ENCODE data around the gene DBF4B.

Gene DBF4B

GRCh38 chr17:44772308-44773045 is 64.0 kb downstream of the DBF4B start:
- H3K9me3 ChIP-seq: no peaks in the 10 kb centered on the region
- DNase-seq (ENCODE audit: low spot score in 2 of 2): no peak
- peaks cover 7% of the 10 kb centered on the region for H3K4me1 ChIP-seq
- no peak overlapping the region for H3K4me3 ChIP-seq
- H3K27me3 ChIP-seq (ENCODE audit: low read depth): no peaks in the 10 kb centered on the region
- in situ Hi-C loops (cut with MboI; ENCODE audit: low sequenced_read_pairs): no loop called here
- no peaks in the 10 kb centered on the region; the same call in 1 of the 2 replicates for H3K36me3 ChIP-seq (replicated peaks)

GRCh38 chr17:44773140-44773539 is 64.7 kb downstream of the DBF4B start:
- Histone ChIP-seq H3K9me3 (no peaks in the 10 kb centered on the region), H3K36me3 (replicated peaks) (no peaks in the 10 kb centered on the region; the same call in 1 of the 2 replicates), H3K27me3 (ENCODE audit: low read depth) (no peaks in the 10 kb centered on the region), H3K4me3 (no peak overlapping the region), H3K4me1 (peaks cover 7% of the 10 kb centered on the region)
- no peak for DNase-seq (ENCODE audit: low spot score in 2 of 2)
- in situ Hi-C loops (cut with MboI; ENCODE audit: low sequenced_read_pairs): no loop called here

- Histone ChIP-seq H3K27me3 (ENCODE audit: low read depth) (no peaks in the 10 kb centered on the region), H3K4me3 (peak overlapping the region; percentile 46), H3K9me3 (no peaks in the 10 kb centered on the region), H3K4me1 (peaks cover 7% of the 10 kb centered on the region), H3K36me3 (replicated peaks) (no peaks in the 10 kb centered on the region; the same call in 1 of the 2 replicates)
- peak; percentile 79 to 97 for DNase-seq (ENCODE audit: low spot score in 2 of 2)
- in situ Hi-C loops (cut with MboI; ENCODE audit: low sequenced_read_pairs): loop anchor here (5.0 kb wide), 1 partner anchor 93 kb away; no protein-coding TSS in a partner anchor
Measured at GRCh38 chr17:44774271-44775135, 66.0 kb downstream of the DBF4B start.

- no peaks in the 10 kb centered on the region for H3K27me3 ChIP-seq (ENCODE audit: low read depth)
Measured at GRCh38 chr17:44775136-44775837, 66.8 kb downstream of the DBF4B start.

GRCh38 chr17:44775838-44776621 is 67.6 kb downstream of the DBF4B start:
- Histone ChIP-seq H3K4me1 (peaks cover 7% of the 10 kb centered on the region), H3K27me3 (ENCODE audit: low read depth) (no peaks in the 10 kb centered on the region), H3K4me3 (peak overlapping the region; percentile 46), H3K36me3 (replicated peaks) (no peaks in the 10 kb centered on the region; the same call in 1 of the 2 replicates), H3K9me3 (no peaks in the 10 kb centered on the region)
- no peak for DNase-seq (ENCODE audit: low spot score in 2 of 2)
- in situ Hi-C loops (cut with MboI; ENCODE audit: low sequenced_read_pairs): loop anchor here (5.0 kb wide), 1 partner anchor 91 kb away; no protein-coding TSS in a partner anchor

More at GRCh38 chr17:44775136-44775837, 66.8 kb downstream of the DBF4B start:
- Histone ChIP-seq H3K36me3 (replicated peaks) (no peaks in the 10 kb centered on the region; the same call in 1 of the 2 replicates), H3K4me3 (peak overlapping the region; percentile 46), H3K9me3 (no peaks in the 10 kb centered on the region), H3K4me1 (peaks cover 7% of the 10 kb centered on the region)
- in situ Hi-C loops (cut with MboI; ENCODE audit: low sequenced_read_pairs): loop anchor here (5.0 kb wide), 1 partner anchor 92 kb away; no protein-coding TSS in a partner anchor
- peak; percentile 99 to 100 for DNase-seq (ENCODE audit: low spot score in 2 of 2)

- in situ Hi-C loops (cut with MboI; ENCODE audit: low sequenced_read_pairs): loop anchor here (5.0 kb wide), 1 partner anchor 90 kb away; no protein-coding TSS in a partner anchor
- Histone ChIP-seq H3K4me1 (peaks cover 7% of the 10 kb centered on the region), H3K27me3 (ENCODE audit: low read depth) (no peaks in the 10 kb centered on the region), H3K9me3 (no peaks in the 10 kb centered on the region), H3K4me3 (no peak overlapping the region), H3K36me3 (replicated peaks) (no peaks in the 10 kb centered on the region; the same call in 1 of the 2 replicates)
- DNase-seq (ENCODE audit: low spot score in 2 of 2): no peak
Measured at GRCh38 chr17:44776628-44777393, 68.3 kb downstream of the DBF4B start.

GRCh38 chr17:44777394-44778348 is 69.2 kb downstream of the DBF4B start:
- no peak overlapping the region for H3K4me3 ChIP-seq
- H3K27me3 ChIP-seq (ENCODE audit: low read depth): no peaks in the 10 kb centered on the region
- peaks cover 7% of the 10 kb centered on the region for H3K4me1 ChIP-seq
- DNase-seq (ENCODE audit: low spot score in 2 of 2): no peak
- H3K36me3 ChIP-seq (replicated peaks): no peaks in the 10 kb centered on the region; the same call in 1 of the 2 replicates
- in situ Hi-C loops (cut with MboI; ENCODE audit: low sequenced_read_pairs): loop anchor here (5.0 kb wide), 1 partner anchor 90 kb away; no protein-coding TSS in a partner anchor
- no peaks in the 10 kb centered on the region for H3K9me3 ChIP-seq

- H3K4me3 ChIP-seq: no peak overlapping the region; the same call in 1 of the 2 replicates
- H3K27me3 ChIP-seq (ENCODE audit: low read depth): no peaks in the 10 kb centered on the region
- H3K9me3 ChIP-seq: no peaks in the 10 kb centered on the region
- peaks cover 7% of the 10 kb centered on the region for H3K4me1 ChIP-seq
- in situ Hi-C loops (cut with MboI; ENCODE audit: low sequenced_read_pairs): loop anchor here (5.0 kb wide), 1 partner anchor 89 kb away; no protein-coding TSS in a partner anchor
- DNase-seq (ENCODE audit: low spot score in 2 of 2): no peak
- no peaks in the 10 kb centered on the region; the same call in 1 of the 2 replicates for H3K36me3 ChIP-seq (replicated peaks)
Measured at GRCh38 chr17:44778656-44779210, 70.3 kb downstream of the DBF4B start.

GRCh38 chr17:44779211-44780025 is 71.0 kb downstream of the DBF4B start:
- in situ Hi-C loops (cut with MboI; ENCODE audit: low sequenced_read_pairs): loop anchor here (5.0 kb wide), 1 partner anchor 88 kb away; no protein-coding TSS in a partner anchor

GRCh38 chr17:44780161-44780560 is 71.7 kb downstream of the DBF4B start:
- Histone ChIP-seq H3K4me3 (no peak overlapping the region), H3K9me3 (no peaks in the 10 kb centered on the region), H3K36me3 (replicated peaks) (no peaks in the 10 kb centered on the region; the same call in 1 of the 2 replicates), H3K4me1 (peaks cover 2% of the 10 kb centered on the region; the same call in 1 of the 2 replicates), H3K27me3 (ENCODE audit: low read depth) (no peaks in the 10 kb centered on the region)
- DNase-seq (ENCODE audit: low spot score in 2 of 2): no peak
- in situ Hi-C loops (cut with MboI; ENCODE audit: low sequenced_read_pairs): no loop called here

More at GRCh38 chr17:44779211-44780025, 71.0 kb downstream of the DBF4B start:
- H3K36me3 ChIP-seq (replicated peaks): no peaks in the 10 kb centered on the region; the same call in 1 of the 2 replicates
- H3K4me1 ChIP-seq: peaks cover 5% of the 10 kb centered on the region
- H3K27me3 ChIP-seq (ENCODE audit: low read depth): no peaks in the 10 kb centered on the region
- peak overlapping the region; percentile 24 for H3K4me3 ChIP-seq
- no peaks in the 10 kb centered on the region for H3K9me3 ChIP-seq
- peak; percentile 64 to 87 for DNase-seq (ENCODE audit: low spot score in 2 of 2)
